Gastroesophageal sphincter (tissue), 3 donors: ENCODE data around the gene ATXN2.

Experiments used
- POLR2A ChIP-seq, 2 donors: fragments of 450-650 bp; IDR thresholded peaks; one replicate each; pipeline ENCODE4 v1.6.1; 2017; ENCODE audit warnings: antibody characterized with exemption in 2 of 2, mild to moderate bottlenecking in 2 of 2, moderate library complexity in 1 of 2
- POLR2AphosphoS5 ChIP-seq: sonication (generic); formaldehyde crosslinking; IDR thresholded peaks from one replicate; pipeline ENCODE4 v1.6.1; 2017; ENCODE audit warnings: antibody characterized with exemption
- TF ChIP-seq, protein P1 (sequence below), 4 experiments: fragments of 200-600 bp in 2 of 4; fragments of 450-650 bp in 2 of 4; sonication (generic) in 1 of 4; IDR thresholded peaks; one replicate each; pipeline ENCODE4 v1.5.1; 2017 to 2019; ENCODE audit warnings: antibody characterized with exemption in 4 of 4, mild to moderate bottlenecking in 2 of 4, moderate library complexity in 2 of 4

DNA sequence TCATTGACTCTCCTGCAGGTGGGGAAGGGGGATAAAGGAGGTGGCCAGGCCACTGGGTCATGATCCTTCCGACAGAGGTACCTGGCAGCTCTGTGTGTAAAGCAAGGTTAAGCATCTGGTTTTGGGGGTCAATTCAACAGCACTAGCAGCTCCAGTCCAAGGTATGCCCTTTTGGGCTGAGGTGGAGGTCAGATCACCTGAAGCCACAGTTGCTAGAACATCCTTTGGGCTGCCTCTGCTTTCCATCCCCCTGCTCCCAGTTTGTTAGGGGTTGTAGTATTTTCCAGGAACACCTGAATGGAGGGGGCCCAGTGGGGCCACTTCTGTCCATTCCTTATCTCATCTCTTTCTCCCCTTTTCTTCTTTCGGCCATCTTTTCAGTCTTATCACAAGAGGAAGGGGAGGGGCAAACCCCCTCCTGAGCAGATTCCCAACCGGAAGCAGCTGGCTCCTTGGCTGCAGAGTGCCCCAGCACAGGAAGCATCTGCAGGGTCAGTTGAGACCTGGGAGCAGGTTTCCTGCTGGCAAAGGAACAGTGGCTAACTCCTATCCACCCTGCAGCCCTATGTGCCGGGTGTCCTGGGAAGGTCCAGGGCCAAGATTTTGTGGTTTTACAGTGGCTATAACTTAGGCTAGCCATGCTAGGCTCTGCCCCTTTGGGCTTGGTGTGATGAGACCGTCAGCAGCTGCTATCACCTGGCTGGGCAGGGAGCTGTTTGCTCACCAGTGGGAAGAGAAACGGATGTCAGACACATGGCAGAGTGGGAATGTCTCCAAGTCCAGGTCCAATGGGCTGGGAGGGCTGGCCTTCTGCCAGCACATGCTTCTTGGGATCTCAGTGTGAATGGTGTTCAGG lies 153.2 kb downstream of the ATXN2 start:
- TF ChIP-seq, protein P1, sequence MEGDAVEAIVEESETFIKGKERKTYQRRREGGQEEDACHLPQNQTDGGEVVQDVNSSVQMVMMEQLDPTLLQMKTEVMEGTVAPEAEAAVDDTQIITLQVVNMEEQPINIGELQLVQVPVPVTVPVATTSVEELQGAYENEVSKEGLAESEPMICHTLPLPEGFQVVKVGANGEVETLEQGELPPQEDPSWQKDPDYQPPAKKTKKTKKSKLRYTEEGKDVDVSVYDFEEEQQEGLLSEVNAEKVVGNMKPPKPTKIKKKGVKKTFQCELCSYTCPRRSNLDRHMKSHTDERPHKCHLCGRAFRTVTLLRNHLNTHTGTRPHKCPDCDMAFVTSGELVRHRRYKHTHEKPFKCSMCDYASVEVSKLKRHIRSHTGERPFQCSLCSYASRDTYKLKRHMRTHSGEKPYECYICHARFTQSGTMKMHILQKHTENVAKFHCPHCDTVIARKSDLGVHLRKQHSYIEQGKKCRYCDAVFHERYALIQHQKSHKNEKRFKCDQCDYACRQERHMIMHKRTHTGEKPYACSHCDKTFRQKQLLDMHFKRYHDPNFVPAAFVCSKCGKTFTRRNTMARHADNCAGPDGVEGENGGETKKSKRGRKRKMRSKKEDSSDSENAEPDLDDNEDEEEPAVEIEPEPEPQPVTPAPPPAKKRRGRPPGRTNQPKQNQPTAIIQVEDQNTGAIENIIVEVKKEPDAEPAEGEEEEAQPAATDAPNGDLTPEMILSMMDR (IDR thresholded peaks at IDR 0.05): no peak
- TF ChIP-seq POLR2AphosphoS5: peak; percentile 62
- no peak for TF ChIP-seq POLR2A (IDR thresholded peaks at IDR 0.05)
